GM23338 (cell line): ENCODE data around the gene PPFIA1. TPM values are rescaled to one million over a fixed set of nuclear protein-coding genes. Genes with fewer than 3 reads are reported as not detected.

Experiments used
- ATAC-seq: fragments of 200-7000 bp; cut with Tn5 transposase; 3 replicates; pipeline ENCODE4 v1.9.1; 2020
- DNase-seq: peaks from one replicate; pipeline ENCODE4 v3.0.0-alpha.2; 2015; ENCODE audit warnings: low spot score
- H2AFZ ChIP-seq: fragments of 200-600 bp; sonication (generic); 2 replicates; pipeline ENCODE4 v1.8.0; 2016; ENCODE audit warnings: antibody characterized with exemption, mild to moderate bottlenecking, moderate library complexity
- H3F3A ChIP-seq: fragments of 200-600 bp; sonication (generic); replicated peaks from 2 replicates; pipeline ENCODE4 v1.8.0; 2017; ENCODE audit warnings: antibody characterized with exemption, mixed run types, low read depth
- H3K27ac ChIP-seq: fragments of 200-600 bp; sonication (generic); 2 replicates; pipeline ENCODE4 v1.6.1; 2016; ENCODE audit warnings: low read depth
- H3K27me3 ChIP-seq: fragments of 200-600 bp; sonication (generic); 2 replicates; pipeline ENCODE4 v1.8.0; 2016; ENCODE audit warnings: mild to moderate bottlenecking, mixed run types, moderate library complexity; ENCODE audit not compliant: insufficient read depth
- H3K36me3 ChIP-seq: fragments of 200-600 bp; sonication (generic); 2 replicates; pipeline ENCODE4 v1.8.0; 2016; ENCODE audit warnings: mild to moderate bottlenecking; ENCODE audit not compliant: insufficient read depth
- H3K4me1 ChIP-seq: fragments of 200-600 bp; sonication (generic); 2 replicates; pipeline ENCODE4 v1.8.0; 2016; ENCODE audit warnings: mild to moderate bottlenecking, moderate library complexity; ENCODE audit not compliant: insufficient read depth
- H3K4me2 ChIP-seq: fragments of 200-600 bp; sonication (generic); 2 replicates; pipeline ENCODE4 v1.7.1; 2017; ENCODE audit warnings: mixed run types
- H3K4me3 ChIP-seq: fragments of 200-600 bp; sonication (generic); 2 replicates; pipeline ENCODE4 v1.6.1; 2016; ENCODE audit warnings: mixed run types
- H3K79me2 ChIP-seq: fragments of 200-600 bp; sonication (generic); replicated peaks from 2 replicates; pipeline ENCODE4 v1.8.0; 2017; ENCODE audit warnings: mild to moderate bottlenecking; ENCODE audit not compliant: insufficient read depth
- H3K9me2 ChIP-seq: fragments of 200-600 bp; sonication (generic); 2 replicates; pipeline ENCODE4 v1.8.0; 2017; ENCODE audit not compliant: insufficient read depth
- H4K20me1 ChIP-seq: fragments of 200-600 bp; sonication (generic); replicated peaks from 2 replicates; pipeline ENCODE4 v1.8.0; 2017; ENCODE audit warnings: mild to moderate bottlenecking; ENCODE audit not compliant: insufficient read depth
- H3K27ac Mint-ChIP-seq: 2 replicates; pipeline ENCODE4 v1.8.0; 2020; ENCODE audit warnings: inconsistent platforms, mild to moderate bottlenecking, moderate library complexity, mixed read lengths
- H3K27me3 Mint-ChIP-seq: 3 replicates; pipeline ENCODE4 v1.8.0; 2022; ENCODE audit warnings: low read depth, mild to moderate bottlenecking, moderate library complexity, mixed read lengths, inconsistent platforms; ENCODE audit not compliant: insufficient read depth, poor library complexity
- H3K36me3 Mint-ChIP-seq: 3 replicates; pipeline ENCODE4 v1.8.0; 2021; ENCODE audit warnings: low read depth, mild to moderate bottlenecking, inconsistent platforms, moderate library complexity, mixed read lengths
- H3K4me1 Mint-ChIP-seq: 3 replicates; pipeline ENCODE4 v1.8.0; 2020; ENCODE audit warnings: mild to moderate bottlenecking, inconsistent platforms, mixed read lengths
- H3K4me3 Mint-ChIP-seq: 3 replicates; pipeline ENCODE4 v1.8.0; 2021; ENCODE audit warnings: moderate library complexity, mild to moderate bottlenecking, inconsistent platforms, mixed read lengths
- H3K9me3 Mint-ChIP-seq: 3 replicates; pipeline ENCODE4 v1.8.0; 2020; ENCODE audit warnings: moderate library complexity, mild to moderate bottlenecking, inconsistent platforms, mixed read lengths
- CREB1 ChIP-seq: fragments of 250-450 bp; sonication (Bioruptor Pico); IDR thresholded peaks from 2 replicates; pipeline ENCODE4 v1.5.0; 2020; ENCODE audit warnings: low read depth, mild to moderate bottlenecking, moderate library complexity
- EZH2phosphoT487 ChIP-seq: fragments of 200-600 bp; sonication (generic); IDR thresholded peaks from one replicate; pipeline ENCODE4 v1.8.1; 2018; ENCODE audit warnings: antibody characterized with exemption; ENCODE audit not compliant: unreplicated experiment
- JUNB ChIP-seq: IDR thresholded peaks from one replicate; pipeline ENCODE4 v1.6.1; 2016; ENCODE audit warnings: antibody characterized with exemption; ENCODE audit not compliant: unreplicated experiment
- NANOG ChIP-seq: IDR thresholded peaks from 2 replicates; pipeline ENCODE4 v1.6.1; 2016; ENCODE audit warnings: antibody characterized with exemption, borderline replicate concordance
- REST ChIP-seq: IDR thresholded peaks from one replicate; pipeline ENCODE4 v1.6.1; 2018; ENCODE audit warnings: antibody characterized with exemption; ENCODE audit not compliant: unreplicated experiment
- STAT1 ChIP-seq: IDR thresholded peaks from one replicate; pipeline ENCODE4 v1.6.1; 2016; ENCODE audit warnings: antibody characterized with exemption; ENCODE audit not compliant: unreplicated experiment
- ZNF114 ChIP-seq: fragments of 250-450 bp; sonication (Bioruptor Pico); IDR thresholded peaks from 2 replicates; pipeline ENCODE4 v1.5.0; 2020; ENCODE audit warnings: mild to moderate bottlenecking, moderate library complexity
- ZNF331 ChIP-seq: fragments of 250-450 bp; sonication (Bioruptor Pico); IDR thresholded peaks from 2 replicates; pipeline ENCODE4 v1.5.0; 2020; ENCODE audit warnings: low read depth, mild to moderate bottlenecking, moderate library complexity
- polyA plus RNA-seq: library from polyadenylated mRNA; unstranded; fragments of >200 nt; fragmentation: Nextera tagmentation; extraction: Ambion mirVana; gene quantifications from 2 replicates; pipeline ENCODE4 v1.2.1, GENCODE V29; 2016
- total RNA-seq: library from RNA; depleted of rRNA; stranded (reverse); fragments of >200 nt; shearing (Covaris generic); gene quantifications from 2 replicates; pipeline ENCODE4 v1.2.3, GENCODE V29; 2014
- TF ChIP-seq, protein P1 (sequence below): IDR thresholded peaks from 2 replicates; pipeline ENCODE4 v1.6.1; 2016; ENCODE audit warnings: antibody characterized with exemption
- TF ChIP-seq, protein P2 (sequence below): fragments of 250-450 bp; sonication (Bioruptor Pico); IDR thresholded peaks from 2 replicates; pipeline ENCODE4 v1.5.0; 2020; ENCODE audit warnings: mild to moderate bottlenecking, moderate library complexity

PPFIA1 gene
- total and polyA plus RNA-seq, 2 experiments from 2014 or later: 41.7 to 62.0 TPM

DNA sequence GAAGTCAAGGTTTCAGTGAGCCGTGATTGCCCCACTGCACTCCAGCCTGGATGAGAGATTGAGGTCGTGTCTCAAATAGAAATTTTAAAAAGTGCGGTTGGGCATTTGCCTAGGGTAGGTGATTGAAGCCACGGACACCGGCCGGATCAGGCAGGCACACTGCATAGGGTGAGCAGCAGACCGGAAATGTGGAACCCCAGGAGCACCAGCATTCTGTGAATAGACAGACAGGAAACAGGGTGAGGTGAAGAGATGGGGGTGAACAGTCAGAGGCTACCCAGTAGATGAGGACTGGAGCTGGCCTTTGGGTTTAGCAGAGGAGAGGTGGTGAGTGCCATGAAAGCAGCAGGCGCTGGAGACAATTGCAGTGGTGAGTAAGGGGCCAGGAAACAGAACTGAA, 43.5 kb downstream of the PPFIA1 start:
- peak overlapping the region; percentile 64 for H3K27ac Mint-ChIP-seq
- H3K4me3 ChIP-seq: no peak overlapping the region
- H3K27me3 Mint-ChIP-seq: peaks cover 8% of the 10 kb centered on the region
- H3K36me3 ChIP-seq: peaks cover 7% of the 10 kb centered on the region; the same call in 1 of the 2 replicates
- H4K20me1 ChIP-seq: peaks cover 13% of the 10 kb centered on the region
- no peaks in the 10 kb centered on the region for H3K27me3 ChIP-seq
- TF ChIP-seq CREB1 (CRISPR knock-in tag) (no peak), EZH2phosphoT487 (no peak)
- TF ChIP-seq, protein P1, sequence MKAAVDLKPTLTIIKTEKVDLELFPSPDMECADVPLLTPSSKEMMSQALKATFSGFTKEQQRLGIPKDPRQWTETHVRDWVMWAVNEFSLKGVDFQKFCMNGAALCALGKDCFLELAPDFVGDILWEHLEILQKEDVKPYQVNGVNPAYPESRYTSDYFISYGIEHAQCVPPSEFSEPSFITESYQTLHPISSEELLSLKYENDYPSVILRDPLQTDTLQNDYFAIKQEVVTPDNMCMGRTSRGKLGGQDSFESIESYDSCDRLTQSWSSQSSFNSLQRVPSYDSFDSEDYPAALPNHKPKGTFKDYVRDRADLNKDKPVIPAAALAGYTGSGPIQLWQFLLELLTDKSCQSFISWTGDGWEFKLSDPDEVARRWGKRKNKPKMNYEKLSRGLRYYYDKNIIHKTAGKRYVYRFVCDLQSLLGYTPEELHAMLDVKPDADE: no peak
- TF ChIP-seq, protein P2, sequence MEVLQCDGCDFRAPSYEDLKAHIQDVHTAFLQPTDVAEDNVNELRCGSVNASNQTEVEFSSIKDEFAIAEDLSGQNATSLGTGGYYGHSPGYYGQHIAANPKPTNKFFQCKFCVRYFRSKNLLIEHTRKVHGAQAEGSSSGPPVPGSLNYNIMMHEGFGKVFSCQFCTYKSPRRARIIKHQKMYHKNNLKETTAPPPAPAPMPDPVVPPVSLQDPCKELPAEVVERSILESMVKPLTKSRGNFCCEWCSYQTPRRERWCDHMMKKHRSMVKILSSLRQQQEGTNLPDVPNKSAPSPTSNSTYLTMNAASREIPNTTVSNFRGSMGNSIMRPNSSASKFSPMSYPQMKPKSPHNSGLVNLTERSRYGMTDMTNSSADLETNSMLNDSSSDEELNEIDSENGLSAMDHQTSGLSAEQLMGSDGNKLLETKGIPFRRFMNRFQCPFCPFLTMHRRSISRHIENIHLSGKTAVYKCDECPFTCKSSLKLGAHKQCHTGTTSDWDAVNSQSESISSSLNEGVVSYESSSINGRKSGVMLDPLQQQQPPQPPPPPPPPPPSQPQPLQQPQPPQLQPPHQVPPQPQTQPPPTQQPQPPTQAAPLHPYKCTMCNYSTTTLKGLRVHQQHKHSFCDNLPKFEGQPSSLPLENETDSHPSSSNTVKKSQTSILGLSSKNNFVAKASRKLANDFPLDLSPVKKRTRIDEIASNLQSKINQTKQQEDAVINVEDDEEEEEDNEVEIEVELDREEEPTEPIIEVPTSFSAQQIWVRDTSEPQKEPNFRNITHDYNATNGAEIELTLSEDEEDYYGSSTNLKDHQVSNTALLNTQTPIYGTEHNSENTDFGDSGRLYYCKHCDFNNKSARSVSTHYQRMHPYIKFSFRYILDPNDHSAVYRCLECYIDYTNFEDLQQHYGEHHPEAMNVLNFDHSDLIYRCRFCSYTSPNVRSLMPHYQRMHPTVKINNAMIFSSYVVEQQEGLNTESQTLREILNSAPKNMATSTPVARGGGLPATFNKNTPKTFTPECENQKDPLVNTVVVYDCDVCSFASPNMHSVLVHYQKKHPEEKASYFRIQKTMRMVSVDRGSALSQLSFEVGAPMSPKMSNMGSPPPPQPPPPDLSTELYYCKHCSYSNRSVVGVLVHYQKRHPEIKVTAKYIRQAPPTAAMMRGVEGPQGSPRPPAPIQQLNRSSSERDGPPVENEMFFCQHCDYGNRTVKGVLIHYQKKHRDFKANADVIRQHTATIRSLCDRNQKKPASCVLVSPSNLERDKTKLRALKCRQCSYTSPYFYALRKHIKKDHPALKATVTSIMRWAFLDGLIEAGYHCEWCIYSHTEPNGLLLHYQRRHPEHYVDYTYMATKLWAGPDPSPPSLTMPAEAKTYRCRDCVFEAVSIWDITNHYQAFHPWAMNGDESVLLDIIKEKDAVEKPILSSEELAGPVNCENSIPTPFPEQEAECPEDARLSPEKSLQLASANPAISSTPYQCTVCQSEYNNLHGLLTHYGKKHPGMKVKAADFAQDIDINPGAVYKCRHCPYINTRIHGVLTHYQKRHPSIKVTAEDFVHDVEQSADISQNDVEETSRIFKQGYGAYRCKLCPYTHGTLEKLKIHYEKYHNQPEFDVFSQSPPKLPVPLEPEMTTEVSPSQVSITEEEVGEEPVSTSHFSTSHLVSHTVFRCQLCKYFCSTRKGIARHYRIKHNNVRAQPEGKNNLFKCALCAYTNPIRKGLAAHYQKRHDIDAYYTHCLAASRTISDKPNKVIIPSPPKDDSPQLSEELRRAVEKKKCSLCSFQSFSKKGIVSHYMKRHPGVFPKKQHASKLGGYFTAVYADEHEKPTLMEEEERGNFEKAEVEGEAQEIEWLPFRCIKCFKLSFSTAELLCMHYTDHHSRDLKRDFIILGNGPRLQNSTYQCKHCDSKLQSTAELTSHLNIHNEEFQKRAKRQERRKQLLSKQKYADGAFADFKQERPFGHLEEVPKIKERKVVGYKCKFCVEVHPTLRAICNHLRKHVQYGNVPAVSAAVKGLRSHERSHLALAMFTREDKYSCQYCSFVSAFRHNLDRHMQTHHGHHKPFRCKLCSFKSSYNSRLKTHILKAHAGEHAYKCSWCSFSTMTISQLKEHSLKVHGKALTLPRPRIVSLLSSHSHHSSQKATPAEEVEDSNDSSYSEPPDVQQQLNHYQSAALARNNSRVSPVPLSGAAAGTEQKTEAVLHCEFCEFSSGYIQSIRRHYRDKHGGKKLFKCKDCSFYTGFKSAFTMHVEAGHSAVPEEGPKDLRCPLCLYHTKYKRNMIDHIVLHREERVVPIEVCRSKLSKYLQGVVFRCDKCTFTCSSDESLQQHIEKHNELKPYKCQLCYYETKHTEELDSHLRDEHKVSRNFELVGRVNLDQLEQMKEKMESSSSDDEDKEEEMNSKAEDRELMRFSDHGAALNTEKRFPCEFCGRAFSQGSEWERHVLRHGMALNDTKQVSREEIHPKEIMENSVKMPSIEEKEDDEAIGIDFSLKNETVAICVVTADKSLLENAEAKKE (CRISPR knock-in tag): no peak
- H3F3A ChIP-seq: peaks cover 7% of the 10 kb centered on the region
- no peak for DNase-seq
- peaks cover 79% of the 10 kb centered on the region for H3K79me2 ChIP-seq
- H3K9me2 ChIP-seq: no peaks in the 10 kb centered on the region
- peak overlapping the region; percentile 47; the same call in 1 of the 2 replicates for H3K27ac ChIP-seq
- peaks cover 35% of the 10 kb centered on the region for H3K36me3 Mint-ChIP-seq
- H3K4me1 ChIP-seq: peaks cover 40% of the 10 kb centered on the region
- H3K4me3 Mint-ChIP-seq: no peak overlapping the region
- peak overlapping the region; percentile 59 for H3K4me2 ChIP-seq
- H3K9me3 Mint-ChIP-seq: no peaks in the 10 kb centered on the region
- H3K4me1 Mint-ChIP-seq: peaks cover 40% of the 10 kb centered on the region
- no peak overlapping the region for H2AFZ ChIP-seq
- no peak for ATAC-seq

GRCh38 chr11:70314730-70315129, 44.2 kb downstream of the PPFIA1 start:
- Histone ChIP-seq H3K4me2 (no peak overlapping the region), H3K27ac (peak overlapping the region; percentile 47), H3F3A (peaks cover 5% of the 10 kb centered on the region), H3K4me1 (peaks cover 40% of the 10 kb centered on the region), H4K20me1 (peaks cover 20% of the 10 kb centered on the region), H3K4me3 (no peak overlapping the region), H2AFZ (no peak overlapping the region), H3K9me2 (no peaks in the 10 kb centered on the region), H3K79me2 (peaks cover 76% of the 10 kb centered on the region), H3K27me3 (no peaks in the 10 kb centered on the region), H3K36me3 (peaks cover 7% of the 10 kb centered on the region; the same call in 1 of the 2 replicates)
- Mint-ChIP-seq H3K9me3 (no peaks in the 10 kb centered on the region), H3K36me3 (peaks cover 31% of the 10 kb centered on the region), H3K4me3 (no peak overlapping the region), H3K27ac (no peak overlapping the region), H3K4me1 (peaks cover 40% of the 10 kb centered on the region), H3K27me3 (peaks cover 8% of the 10 kb centered on the region)
- DNase-seq (no peak), ATAC-seq (no peak)
- TF ChIP-seq CREB1 (CRISPR knock-in tag) (no peak), ZNF114 (CRISPR knock-in tag) (no peak), EZH2phosphoT487 (no peak), REST (no peak), STAT1 (no peak), JUNB (no peak), ZNF331 (CRISPR knock-in tag) (no peak), NANOG (no peak)
